ENCODE measurements around the gene KCNAB1. TPM values are rescaled to one million over a fixed set of nuclear protein-coding genes. Genes with fewer than 3 reads are reported as not detected.
"Not testable (repeated sequence)": the region's sequence is repeated elsewhere in the genome, so short reads cannot be mapped to it uniquely, and the experiment has no call there.

The KCNAB1 gene
- total RNA-seq, 4 donors from 2014 or later, result 0.20 to 3.0 (median 1.6) TPM

GRCh38 chr3:156189927-156190326, 69.5 kb downstream of the KCNAB1 start:
- no peak overlapping the region for H3K27ac ChIP-seq
- H3K36me3 ChIP-seq, result no peaks in the 10 kb centered on the region
- no peaks in the 10 kb centered on the region for H3K4me1 ChIP-seq
- no peaks in the 10 kb centered on the region for H3K9me3 ChIP-seq
- H3K27me3 ChIP-seq, result no peaks in the 10 kb centered on the region
- in situ Hi-C loops (cut with MboI; ENCODE audit: low pct_ligation_motif_present in 1 of 4, low pct_unique_long_range_greater_than_20kb in 1 of 4, low sequenced_read_pairs in 3 of 4) (no loop called here), intact Hi-C loops (cut with DNase I; ENCODE audit: low total_unique reads) (loop anchor here (5.0 to 10.0 kb wide), 2 partner anchors 55 to 998 kb away; no protein-coding TSS in a partner anchor)
- DNase-seq, result no peak
- TF ChIP-seq POLR2AphosphoS5 (IDR thresholded peaks at IDR 0.05) (no peak), EP300 (IDR thresholded peaks at IDR 0.05; ENCODE audit: low read depth) (no peak), POLR2A (IDR thresholded peaks at IDR 0.05) (no peak), CTCF (IDR thresholded peaks at IDR 0.05) (no peak)
- H3K4me3 ChIP-seq, result no peak overlapping the region
- WGBS, 2 donors (ENCODE audit: low coverage in 1 of 2), result 71 to 84% methylated on average over 5 of the region's 5 CpGs

GRCh38 chr3:156194945-156195344, 74.6 kb downstream of the KCNAB1 start:
- in situ Hi-C loops (cut with MboI; ENCODE audit: low pct_ligation_motif_present in 1 of 4, low pct_unique_long_range_greater_than_20kb in 1 of 4, low sequenced_read_pairs in 3 of 4); intact Hi-C loops (cut with DNase I; ENCODE audit: low total_unique reads); DNase-seq: not testable (repeated sequence)

GRCh38 chr3:156197152-156197551, 76.8 kb downstream of the KCNAB1 start:
- 70 to 78% methylated on average over 3 of the region's 3 CpGs for WGBS, 2 donors (ENCODE audit: low coverage in 1 of 2)
- H3K27me3 ChIP-seq; H3K4me1 ChIP-seq; H3K27ac ChIP-seq; in situ Hi-C loops (cut with MboI; ENCODE audit: low pct_ligation_motif_present in 1 of 4, low pct_unique_long_range_greater_than_20kb in 1 of 4, low sequenced_read_pairs in 3 of 4); intact Hi-C loops (cut with DNase I; ENCODE audit: low total_unique reads); DNase-seq; H3K36me3 ChIP-seq; H3K4me3 ChIP-seq; H3K9me3 ChIP-seq: not testable (repeated sequence)

More at GRCh38 chr3:156194945-156195344, 74.6 kb downstream of the KCNAB1 start:
- 94% methylated on average over 2 of the region's 2 CpGs for WGBS, 2 donors (ENCODE audit: low coverage in 1 of 2)
- H3K36me3 ChIP-seq, H3K27me3 ChIP-seq, H3K4me3 ChIP-seq, H3K9me3 ChIP-seq, H3K27ac ChIP-seq, H3K4me1 ChIP-seq: not testable (repeated sequence)

GRCh38 chr3:156201411-156202405, 81.3 kb downstream of the KCNAB1 start:
- in situ Hi-C loops (cut with MboI; ENCODE audit: low pct_ligation_motif_present in 1 of 4, low pct_unique_long_range_greater_than_20kb in 1 of 4, low sequenced_read_pairs in 3 of 4), result no loop called here
- WGBS, 2 donors (ENCODE audit: low coverage in 1 of 2), result 87 to 100% methylated on average over 2 to 8 of the region's 8 CpGs
- DNase-seq, result no peak
- no peak for TF ChIP-seq CTCF (IDR thresholded peaks at IDR 0.05)
- TF ChIP-seq POLR2AphosphoS5 (IDR thresholded peaks at IDR 0.05), result no peak
- TF ChIP-seq POLR2A (IDR thresholded peaks at IDR 0.05), result no peak
- no peak for TF ChIP-seq EP300 (IDR thresholded peaks at IDR 0.05; ENCODE audit: low read depth)
- H3K27me3 ChIP-seq, result no peaks in the 10 kb centered on the region
- H3K4me1 ChIP-seq, result no peaks in the 10 kb centered on the region
- no peaks in the 10 kb centered on the region for H3K36me3 ChIP-seq
- intact Hi-C loops (cut with DNase I; ENCODE audit: low total_unique reads), result no loop called here
- no peak overlapping the region for H3K27ac ChIP-seq
- H3K4me3 ChIP-seq, result no peak overlapping the region
- no peaks in the 10 kb centered on the region for H3K9me3 ChIP-seq

DNA sequence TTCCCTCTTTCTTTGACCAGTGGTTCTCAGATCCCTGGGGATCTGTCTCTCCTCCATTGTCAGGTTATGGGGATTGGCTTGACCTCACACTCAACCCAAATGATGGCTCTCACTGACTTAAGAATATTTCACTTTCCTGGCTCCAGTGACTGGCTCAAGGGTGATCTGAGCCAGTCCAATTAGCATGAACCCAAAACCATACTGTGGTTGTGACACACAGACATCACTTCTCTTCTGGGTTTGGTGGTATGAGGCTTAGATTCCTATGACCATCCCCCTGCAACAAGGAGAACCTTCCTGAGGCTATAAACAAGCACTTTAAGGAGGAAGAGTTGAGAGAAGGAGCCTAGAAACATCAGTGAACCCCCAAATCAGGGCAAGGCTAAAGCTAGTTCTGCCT, 85.8 kb downstream of the KCNAB1 start:
- no peak for DNase-seq
- H3K36me3 ChIP-seq, result no peaks in the 10 kb centered on the region
- H3K4me3 ChIP-seq, result no peak overlapping the region
- TF ChIP-seq POLR2A (IDR thresholded peaks at IDR 0.05) (no peak), EP300 (IDR thresholded peaks at IDR 0.05; ENCODE audit: low read depth) (no peak), CTCF (IDR thresholded peaks at IDR 0.05) (no peak), POLR2AphosphoS5 (IDR thresholded peaks at IDR 0.05) (no peak)
- H3K9me3 ChIP-seq, result no peaks in the 10 kb centered on the region
- H3K27ac ChIP-seq, result no peak overlapping the region
- in situ Hi-C loops (cut with MboI; ENCODE audit: low pct_ligation_motif_present in 1 of 4, low pct_unique_long_range_greater_than_20kb in 1 of 4, low sequenced_read_pairs in 3 of 4) (no loop called here), intact Hi-C loops (cut with DNase I; ENCODE audit: low total_unique reads) (no loop called here)
- no peaks in the 10 kb centered on the region for H3K27me3 ChIP-seq
- H3K4me1 ChIP-seq, result peaks cover 0 to 5% (median 0%) of the 10 kb centered on the region in 4 donors

All from transverse colon (tissue), 4 donors.